Lower leg skin (tissue), 4 donors: ENCODE measurements around the gene NEK4. TPM values are rescaled to one million over a fixed set of nuclear protein-coding genes. Genes with fewer than 3 reads are reported as not detected.
"Not testable (repeated sequence)": the region's sequence is repeated elsewhere in the genome, so short reads cannot be mapped to it uniquely, and the experiment has no call there.

Source experiments
- DNase-seq, 2 donors: peaks; one replicate each; pipeline ENCODE4 v3.0.0-alpha.2; 2019; ENCODE audit warnings: low spot score in 2 of 2
- H3K4me3 ChIP-seq: fragments of 200-600 bp; sonication (generic); 2 replicates; pipeline ENCODE4 v1.5.1; 2017; ENCODE audit warnings: mild to moderate bottlenecking, low read depth; ENCODE audit not compliant: poor library complexity, severe bottlenecking
- CTCF ChIP-seq, 3 donors: fragments of 450-650 bp; IDR thresholded peaks; one replicate each; pipeline ENCODE4 v1.5.1; 2016; ENCODE audit warnings: antibody characterized with exemption in 3 of 3, mild to moderate bottlenecking in 3 of 3, moderate library complexity in 2 of 3
- POLR2A ChIP-seq, 2 donors: fragments of 450-650 bp; IDR thresholded peaks; one replicate each; pipeline ENCODE4 v1.6.1; 2016 to 2017; ENCODE audit warnings: antibody characterized with exemption in 2 of 2, mild to moderate bottlenecking in 1 of 2, moderate library complexity in 1 of 2
- WGBS, 2 donors: methylation state at CpG; one replicate each; pipeline ENCODE4 v1.1.5; 2018; 5-methylcytosine and 5-hydroxymethylcytosine counted together
- intact Hi-C: fragments of 100-400 bp; cut with DNase I; formaldehyde crosslinking; loops from one replicate; pipeline ENCODE4 v1.15.0; 2023; ENCODE audit warnings: low total_unique reads
- total RNA-seq, 4 donors: library from RNA; depleted of rRNA; stranded (reverse); fragments of >200 nt; gene quantifications; one replicate each; pipeline ENCODE4 v1.1.0, GENCODE V29; 2016

NEK4 gene
- total RNA-seq, 4 donors from 2014 or later, result 9.2 to 15.9 (median 12.7) TPM

- 79 to 88% methylated on average over 8 of the region's 8 CpGs for WGBS, 2 donors
- no peak overlapping the region for H3K4me3 ChIP-seq
- intact Hi-C loops, result no loop called here
- TF ChIP-seq CTCF (IDR thresholded peaks at IDR 0.05) (no peak), POLR2A (IDR thresholded peaks at IDR 0.05) (no peak)
- peak in 1 of 2 donors; percentile 37 for DNase-seq
These were observed 9.3 kb upstream of the NEK4 start for GRCh38 chr3:52779837-52780585.

GRCh38 chr3:52779011-52779836 lies 8.5 kb upstream of the NEK4 start:
- H3K4me3 ChIP-seq, result no peak overlapping the region
- intact Hi-C loops, result no loop called here
- peak in 1 of 2 donors; percentile 62 for DNase-seq
- TF ChIP-seq CTCF (IDR thresholded peaks at IDR 0.05), result no peak
- no peak for TF ChIP-seq POLR2A (IDR thresholded peaks at IDR 0.05)
- 76 to 83% methylated on average over 11 of the region's 11 CpGs for WGBS, 2 donors

GRCh38 chr3:52777959-52778805 lies 7.4 kb upstream of the NEK4 start:
- DNase-seq, result peak in 1 of 2 donors; percentile 68
- 68 to 78% methylated on average over 17 of the region's 17 CpGs for WGBS, 2 donors
- intact Hi-C loops, result no loop called here
- no peak overlapping the region for H3K4me3 ChIP-seq
- TF ChIP-seq POLR2A (IDR thresholded peaks at IDR 0.05), result no peak
- TF ChIP-seq CTCF (IDR thresholded peaks at IDR 0.05), result no peak

GRCh38 chr3:52777127-52777958 lies 6.6 kb upstream of the NEK4 start, which contains the start of gene ITIH1:
ITIH1 (plus strand) TSS chr3:52777599; CDS start chr3:52777616, 17 bp downstream.
- 88 to 93% methylated on average over 12 of the region's 12 CpGs for WGBS, 2 donors
- peak in 1 of 2 donors; percentile 74 for DNase-seq
- no peak within 1 kb of the TSS for H3K4me3 ChIP-seq

GRCh38 chr3:52776486-52776885 lies 5.7 kb upstream of the NEK4 start:
- DNase-seq, H3K4me3 ChIP-seq, intact Hi-C loops: not testable (repeated sequence)
- WGBS, 2 donors, result 63 to 67% methylated on average over 6 of the region's 6 CpGs

More at GRCh38 chr3:52777127-52777958, 6.6 kb upstream of the NEK4 start, which contains the start of gene ITIH1:
- intact Hi-C loops, result no loop called here
- TF ChIP-seq CTCF (IDR thresholded peaks at IDR 0.05) (no peak), POLR2A (IDR thresholded peaks at IDR 0.05) (no peak)
